ENCODE data around the gene ODAD4. TPM values are rescaled to one million over a fixed set of nuclear protein-coding genes. Genes with fewer than 3 reads are reported as not detected.
"Not testable (repeated sequence)": the region's sequence is repeated elsewhere in the genome, so short reads cannot be mapped to it uniquely, and the experiment has no call there.

Gene ODAD4
- total RNA-seq, 8 experiments from 2014 or later = 0.31 to 10.4 (median 4.6) TPM

GRCh38 chr17:41917679-41918313 lies 12.6 kb upstream of the ODAD4 start:
- in situ Hi-C loops (cut with MboI; ENCODE audit: low pct_unique_long_range_greater_than_20kb in 2 of 9, low sequenced_read_pairs in 9 of 9, unreplicated experiment in 9 of 9) = no loop called here
- WGBS, 10 experiments = 0 to 80% (median 5%) methylated on average over 1 to 8 of the region's 26 CpGs; no CpG with 5 or more reads in 2 of the 10 experiments
- peaks cover 20 to 30% of the 10 kb centered on the region in 2 donors for H3K4me1 ChIP-seq (replicated peaks in 1 of 2)
- peak overlapping the region; percentile 71 to 83 for H3K27ac ChIP-seq
- ATAC-seq (replicated peaks in 6 of 8) = peak; percentile 1 to 6 (median 2)
- H3K4me3 ChIP-seq = peak overlapping the region; percentile 74 to 89 (median 80)

GRCh38 chr17:41918314-41919164 lies 11.9 kb upstream of the ODAD4 start, which contains the start of gene ACLY:
Gene ACLY (minus strand): TSS chr17:41918951. CDS start chr17:41913873, 5,078 bp downstream.
- peak within 1 kb of the TSS; percentile 74 to 89 (median 80) for H3K4me3 ChIP-seq
- WGBS, 10 experiments = 0% methylated on average over 1 to 5 of the region's 80 CpGs; no CpG with 5 or more reads in 8 of the 10 experiments
- H3K4me1 ChIP-seq (replicated peaks in 1 of 2) = peaks cover 20 to 30% of the 10 kb centered on the region in 2 donors
- H3K27ac ChIP-seq = peak within 1 kb of the TSS; percentile 78 to 83
- in situ Hi-C loops (cut with MboI; ENCODE audit: low pct_unique_long_range_greater_than_20kb in 2 of 9, low sequenced_read_pairs in 9 of 9, unreplicated experiment in 9 of 9) = no loop called here
- ATAC-seq (replicated peaks in 6 of 8) = peak; percentile 78 to 95 (median 92)

- H3K27ac ChIP-seq = peak overlapping the region; percentile 78 to 82
- peaks cover 20 to 29% of the 10 kb centered on the region in 2 donors for H3K4me1 ChIP-seq (replicated peaks in 1 of 2)
- in situ Hi-C loops (cut with MboI; ENCODE audit: low pct_unique_long_range_greater_than_20kb in 2 of 9, low sequenced_read_pairs in 9 of 9, unreplicated experiment in 9 of 9) = no loop called here
- peak overlapping the region; percentile 74 to 89 (median 80) for H3K4me3 ChIP-seq
- 0 to 7% (median 0%) methylated on average over 1 to 10 of the region's 33 CpGs; no CpG with 5 or more reads in 4 of the 10 experiments for WGBS, 10 experiments
- ATAC-seq (replicated peaks in 6 of 8) = peak; percentile 44 to 75 (median 68)
These were observed 11.1 kb upstream of the ODAD4 start for GRCh38 chr17:41919165-41919817.

- peaks cover 20 to 21% of the 10 kb centered on the region in 2 donors for H3K4me1 ChIP-seq (replicated peaks in 1 of 2)
- H3K27ac ChIP-seq = peak overlapping the region; percentile 78 to 82
- in situ Hi-C loops (cut with MboI; ENCODE audit: low pct_unique_long_range_greater_than_20kb in 2 of 9, low sequenced_read_pairs in 9 of 9, unreplicated experiment in 9 of 9) = no loop called here
- no peak for ATAC-seq (replicated peaks in 6 of 8)
- WGBS, 10 experiments = 79 to 100% (median 86%) methylated on average over 1 to 5 of the region's 7 CpGs; no CpG with 5 or more reads in 3 of the 10 experiments
- H3K4me3 ChIP-seq = peak overlapping the region in 4 of 5 donors; percentile 74 to 89 (median 83)
These were observed 10.4 kb upstream of the ODAD4 start for GRCh38 chr17:41919840-41920579.

- in situ Hi-C loops (cut with MboI; ENCODE audit: low pct_unique_long_range_greater_than_20kb in 2 of 9, low sequenced_read_pairs in 9 of 9, unreplicated experiment in 9 of 9) = no loop called here
- no peak overlapping the region for H3K4me3 ChIP-seq
- peaks cover 20 to 21% of the 10 kb centered on the region in 2 donors for H3K4me1 ChIP-seq (replicated peaks in 1 of 2)
- no peak overlapping the region for H3K27ac ChIP-seq
- 90 to 100% (median 100%) methylated on average over 1 to 4 of the region's 5 CpGs; no CpG with 5 or more reads in 4 of the 10 experiments for WGBS, 10 experiments
- no peak for ATAC-seq (replicated peaks in 6 of 8)
These were observed 9.8 kb upstream of the ODAD4 start for GRCh38 chr17:41920580-41920955.

GRCh38 chr17:41925991-41926590 lies 4.3 kb upstream of the ODAD4 start:
- ATAC-seq (replicated peaks in 6 of 8) = no peak
- Histone ChIP-seq H3K4me1 (replicated peaks in 1 of 2) (peaks cover 4 to 7% of the 10 kb centered on the region in 2 donors), H3K4me3 (no peak overlapping the region), H3K27ac (no peak overlapping the region)
- WGBS, 10 experiments = 57 to 100% (median 90%) methylated on average over 1 to 7 of the region's 7 CpGs; no CpG with 5 or more reads in 1 of the 10 experiments
- in situ Hi-C loops (cut with MboI; ENCODE audit: low pct_unique_long_range_greater_than_20kb in 2 of 9, low sequenced_read_pairs in 9 of 9, unreplicated experiment in 9 of 9) = no loop called here

GRCh38 chr17:41928693-41929251 lies 1.6 kb upstream of the ODAD4 start:
- Histone ChIP-seq H3K4me3 (peak overlapping the region in 1 of 5 donors; percentile 53), H3K4me1 (replicated peaks in 1 of 2) (peaks cover 13 to 17% of the 10 kb centered on the region in 2 donors), H3K27ac (no peak overlapping the region)
- 69 to 93% (median 72%) methylated on average over 1 to 5 of the region's 6 CpGs; no CpG with 5 or more reads in 5 of the 10 experiments for WGBS, 10 experiments
- no peak for ATAC-seq (replicated peaks in 6 of 8)
- in situ Hi-C loops (cut with MboI; ENCODE audit: low pct_unique_long_range_greater_than_20kb in 2 of 9, low sequenced_read_pairs in 9 of 9, unreplicated experiment in 9 of 9) = no loop called here

- Histone ChIP-seq H3K4me1 (replicated peaks in 1 of 2) (peaks cover 13 to 17% of the 10 kb centered on the region in 2 donors), H3K27ac (peak overlapping the region; percentile 56 to 86), H3K4me3 (peak overlapping the region; percentile 51 to 87 (median 52))
- 0 to 80% (median 31%) methylated on average over 1 to 13 of the region's 18 CpGs; no CpG with 5 or more reads in 2 of the 10 experiments for WGBS, 10 experiments
- in situ Hi-C loops (cut with MboI; ENCODE audit: low pct_unique_long_range_greater_than_20kb in 2 of 9, low sequenced_read_pairs in 9 of 9, unreplicated experiment in 9 of 9) = not testable (repeated sequence)
- peak in 3 of 8 experiments; percentile 26 to 36 (median 32) for ATAC-seq (replicated peaks in 6 of 8)
These were observed 378 bp downstream of the ODAD4 start for GRCh38 chr17:41930833-41931156.

GRCh38 chr17:41931715-41932114 lies 1.3 kb downstream of the ODAD4 start:
- H3K27ac ChIP-seq; in situ Hi-C loops (cut with MboI; ENCODE audit: low pct_unique_long_range_greater_than_20kb in 2 of 9, low sequenced_read_pairs in 9 of 9, unreplicated experiment in 9 of 9); ATAC-seq (replicated peaks in 6 of 8): not testable (repeated sequence)
- WGBS, 10 experiments = 40 to 100% (median 90%) methylated on average over 1 to 3 of the region's 4 CpGs; no CpG with 5 or more reads in 6 of the 10 experiments
- peaks cover 13 to 17% of the 10 kb centered on the region in 2 donors for H3K4me1 ChIP-seq (replicated peaks in 1 of 2)
- H3K4me3 ChIP-seq = peak overlapping the region in 3 of 5 donors; percentile 51 to 87 (median 53)

- 20 to 100% (median 71%) methylated on average over 1 to 2 of the region's 2 CpGs; no CpG with 5 or more reads in 4 of the 10 experiments for WGBS, 10 experiments
- no peak for ATAC-seq (replicated peaks in 6 of 8)
- Histone ChIP-seq H3K27ac (no peak overlapping the region), H3K4me1 (replicated peaks in 1 of 2) (peaks cover 13 to 17% of the 10 kb centered on the region in 2 donors), H3K4me3 (no peak overlapping the region)
- in situ Hi-C loops (cut with MboI; ENCODE audit: low pct_unique_long_range_greater_than_20kb in 2 of 9, low sequenced_read_pairs in 9 of 9, unreplicated experiment in 9 of 9) = no loop called here
These were observed 2.5 kb downstream of the ODAD4 start for GRCh38 chr17:41932816-41933389.

GRCh38 chr17:41935641-41936040 lies 5.2 kb downstream of the ODAD4 start:
- peaks cover 10% of the 10 kb centered on the region in 2 donors for H3K4me1 ChIP-seq (replicated peaks in 1 of 2)
- no peak overlapping the region for H3K27ac ChIP-seq
- no peak for ATAC-seq (replicated peaks in 6 of 8)
- no peak overlapping the region for H3K4me3 ChIP-seq
- in situ Hi-C loops (cut with MboI; ENCODE audit: low pct_unique_long_range_greater_than_20kb in 2 of 9, low sequenced_read_pairs in 9 of 9, unreplicated experiment in 9 of 9) = no loop called here
- WGBS, 10 experiments = 33 to 100% (median 86%) methylated on average over 1 to 6 of the region's 6 CpGs; no CpG with 5 or more reads in 3 of the 10 experiments

All from motor neuron (in vitro differentiated cells).